CD14-positive monocyte (primary cell): ENCODE data around the gene PSMA4. TPM values are rescaled to one million over a fixed set of nuclear protein-coding genes. Genes with fewer than 3 reads are reported as not detected.

Experiments used
- DNase-seq, 3 donors: peaks; one replicate each; pipeline ENCODE4 v3.0.0-alpha.2; 2011 to 2022
- H2AFZ ChIP-seq: 2 replicates; pipeline ENCODE4 v1.6.0; 2012; ENCODE audit warnings: mild to moderate bottlenecking, low read depth, low read length, inconsistent platforms; ENCODE audit not compliant: insufficient read depth, poor library complexity, severe bottlenecking
- H3K27ac ChIP-seq, 2 donors: 1 replicate in 1 of 2; 2 replicates in 1 of 2; pipeline ENCODE4 v1.5.1; 2012 to 2013; ENCODE audit warnings: low read length in 2 of 2, control low read depth in 1 of 2, inconsistent platforms in 1 of 2, low read depth in 1 of 2, mild to moderate bottlenecking in 1 of 2
- H3K27me3 ChIP-seq, 2 donors: one replicate each; pipeline versions ENCODE4 v1.6.0 to v1.6.1; 2011 to 2013; ENCODE audit warnings: low read length in 2 of 2; ENCODE audit not compliant: control insufficient read depth in 2 of 2, insufficient read depth in 2 of 2
- H3K36me3 ChIP-seq, 2 donors: replicated peaks in 1 of 2; 1 replicate in 1 of 2; 2 replicates in 1 of 2; pipeline versions ENCODE4 v1.5.1 to v1.6.1; 2012 to 2013; ENCODE audit warnings: low read length in 2 of 2, control low read depth in 1 of 2, inconsistent platforms in 1 of 2, mild to moderate bottlenecking in 1 of 2; ENCODE audit not compliant: insufficient read depth in 2 of 2, control insufficient read depth in 1 of 2
- H3K4me1 ChIP-seq, 2 donors: 1 replicate in 1 of 2; 2 replicates in 1 of 2; pipeline versions ENCODE4 v1.5.1 to v1.6.1; 2012 to 2013; ENCODE audit warnings: low read length in 2 of 2, control low read depth in 1 of 2, inconsistent platforms in 1 of 2, mild to moderate bottlenecking in 1 of 2, moderate library complexity in 1 of 2; ENCODE audit not compliant: insufficient read depth in 2 of 2, control insufficient read depth in 1 of 2
- H3K4me2 ChIP-seq: replicated peaks from 2 replicates; pipeline ENCODE3; 2012; ENCODE audit warnings: low read length, moderate library complexity, mild to moderate bottlenecking; ENCODE audit not compliant: poor library complexity, severe bottlenecking; ENCODE audit errors: extremely low read depth
- H3K4me3 ChIP-seq, 3 experiments: fragments of 200-600 bp in 1 of 3; sonication (generic) in 1 of 3; replicated peaks in 1 of 3; 1 replicate in 2 of 3; 2 replicates in 1 of 3; pipeline ENCODE4 v1.5.1; 2011 to 2013; ENCODE audit warnings: low read length in 3 of 3, mild to moderate bottlenecking in 3 of 3, control low read depth in 2 of 3, low read depth in 2 of 3, inconsistent platforms in 1 of 3, moderate library complexity in 1 of 3
- H3K79me2 ChIP-seq: 2 replicates; pipeline ENCODE4 v1.6.0; 2012; ENCODE audit warnings: mild to moderate bottlenecking, control low read depth, inconsistent platforms, low read length, moderate library complexity; ENCODE audit not compliant: insufficient read depth
- H3K9ac ChIP-seq: 2 replicates; pipeline ENCODE4 v1.6.0; 2017; ENCODE audit warnings: low read length, mild to moderate bottlenecking; ENCODE audit not compliant: insufficient read depth, poor library complexity, severe bottlenecking
- H3K9me3 ChIP-seq, 2 donors: replicated peaks in 1 of 2; 1 replicate in 1 of 2; 2 replicates in 1 of 2; pipeline versions ENCODE4 v1.5.1 to v1.6.1; 2012 to 2013; ENCODE audit warnings: low read length in 2 of 2, control low read depth in 1 of 2; ENCODE audit not compliant: control insufficient read depth in 1 of 2, insufficient read depth in 1 of 2
- H4K20me1 ChIP-seq: 2 replicates; pipeline ENCODE4 v1.6.0; 2012; ENCODE audit warnings: mild to moderate bottlenecking, low read length, control low read depth, moderate library complexity; ENCODE audit not compliant: insufficient read depth
- H3K27ac Mint-ChIP-seq, 7 donors: one replicate each; pipeline ENCODE4 v1.8.0; 2020; ENCODE audit warnings: mild to moderate bottlenecking in 7 of 7, mixed read lengths in 7 of 7, moderate library complexity in 6 of 7, inconsistent platforms in 2 of 7
- H3K27me3 Mint-ChIP-seq, 3 donors: one replicate each; pipeline ENCODE4 v1.8.0; 2021 to 2022; ENCODE audit warnings: low read depth in 3 of 3, mild to moderate bottlenecking in 3 of 3, mixed read lengths in 3 of 3, moderate library complexity in 3 of 3, inconsistent platforms in 1 of 3
- H3K36me3 Mint-ChIP-seq, 2 donors: one replicate each; pipeline ENCODE4 v1.8.0; 2020; ENCODE audit warnings: mixed read lengths in 2 of 2, inconsistent platforms in 1 of 2, mild to moderate bottlenecking in 1 of 2
- H3K4me1 Mint-ChIP-seq: one replicate; pipeline ENCODE4 v1.8.0; 2020; ENCODE audit warnings: mild to moderate bottlenecking, mixed read lengths
- H3K4me3 Mint-ChIP-seq, 2 donors: one replicate each; pipeline ENCODE4 v1.8.0; 2020; ENCODE audit warnings: mild to moderate bottlenecking in 2 of 2, mixed read lengths in 2 of 2, moderate library complexity in 1 of 2
- H3K9me3 Mint-ChIP-seq, 7 donors: one replicate each; pipeline ENCODE4 v1.8.0; 2020 to 2022; ENCODE audit warnings: mixed read lengths in 7 of 7, mild to moderate bottlenecking in 6 of 7, moderate library complexity in 6 of 7, inconsistent platforms in 2 of 7
- CTCF ChIP-seq: fragments of 200-600 bp; IDR thresholded peaks from one replicate; pipeline ENCODE4 v1.8.0; 2022; ENCODE audit warnings: antibody characterized with exemption, mild to moderate bottlenecking
- WGBS: methylation state at CpG from one replicate; pipeline ENCODE4 v1.1.5; 2013; ENCODE audit warnings: missing lambda C conversion rate; ENCODE audit not compliant: insufficient coverage; 5-methylcytosine and 5-hydroxymethylcytosine counted together
- intact Hi-C, 2 donors: fragments of 100-400 bp; cut with micrococcal nuclease; formaldehyde crosslinking; loops; one replicate each; pipeline versions ENCODE4 v1.15.0 to v1.15.1; 2023
- polyA minus RNA-seq: library from RNA; depleted of rRNA, polyadenylated mRNA; stranded (reverse); fragments of >200 nt; gene quantifications from 2 replicates; pipeline ENCODE4 v1.2.3, GENCODE V29; 2012
- polyA plus RNA-seq, 3 donors: library from polyadenylated mRNA; depleted of rRNA in 1 of 3; unstranded in 2 of 3; stranded (reverse) in 1 of 3; fragments of 300-500 nt in 2 of 3; fragments of >200 nt in 1 of 3; fragmentation: Illumina TruSeq in 2 of 3; gene quantifications; 1 replicate in 2 of 3; 2 replicates in 1 of 3; pipeline ENCODE4 v1.2.3, GENCODE V29; 2012 to 2021
- total RNA-seq, 12 experiments: library from RNA in 1 of 12; stranded (reverse) in 1 of 12; fragments of 120-200 nt in 1 of 12; gene quantifications; one replicate each; pipeline ENCODE4 v1.2.4 and lab custom pipeline; 2013 to 2026; ENCODE audit warnings: mixed read lengths in 6 of 12, inconsistent platforms in 1 of 12

The PSMA4 gene
- total RNA-seq (2013): 306 TPM
- 100 to 1,000 TPM; 121 to 421 (median 406) TPM for polyA plus RNA-seq
- 53.6 and 103 TPM in 2 replicates for polyA minus RNA-seq
- total RNA-seq (lab: John Stamatoyannopoulos, UW): 51.2 to 93.4 (median 74.6) reads per million in 11 experiments

GRCh38 chr15:78540141-78540870, at the start of gene PSMA4:
Gene PSMA4, plus strand, starts transcription at chr15:78540444. Its CDS starts 1,484 bp downstream, at chr15:78541928.
- no peak for TF ChIP-seq CTCF
- intact Hi-C loops: loop anchor here (5.0 kb wide), 2 partner anchors 103 to 243 kb away; partner anchors contain the start of genes IREB2 (in 2 of the 2) and SKIC8 (in 1 of the 2)
- Histone ChIP-seq H4K20me1 (peaks cover 21% of the 10 kb centered on the region), H3K4me1 (peaks cover 16 to 21% of the 10 kb centered on the region in 2 donors), H3K4me2 (peak within 1 kb of the TSS; percentile 96), H3K79me2 (peaks cover 42% of the 10 kb centered on the region), H3K27ac (peak within 1 kb of the TSS; percentile 94 to 97), H3K36me3 (peaks cover 19 to 33% of the 10 kb centered on the region in 2 donors), H2AFZ (peak within 1 kb of the TSS; percentile 86), H3K9me3 (no peaks in the 10 kb centered on the region), H3K4me3 (peak within 1 kb of the TSS; percentile 67 to 89 (median 77)), H3K9ac (peak within 1 kb of the TSS; percentile 97), H3K27me3 (no peaks in the 10 kb centered on the region)
- peaks cover 0 to 3% (median 0%) of the 10 kb centered on the region in 7 donors for H3K9me3 Mint-ChIP-seq
- H3K27me3 Mint-ChIP-seq: peaks cover 0 to 2% (median 1%) of the 10 kb centered on the region in 3 donors
- peaks cover 20 to 32% of the 10 kb centered on the region in 2 donors for H3K36me3 Mint-ChIP-seq
- H3K27ac Mint-ChIP-seq: peak within 1 kb of the TSS; percentile 98 to 100 (median 99)
- peaks cover 27% of the 10 kb centered on the region for H3K4me1 Mint-ChIP-seq
- peak within 1 kb of the TSS; percentile 94 to 98 for H3K4me3 Mint-ChIP-seq
- DNase-seq: peak; percentile 83 to 89 (median 84)
- 0% methylated on average over 53 of the region's 56 CpGs for WGBS

- WGBS: no CpG with 5 or more reads among the region's 1 CpG
- Histone ChIP-seq H3K9ac (no peak overlapping the region), H3K9me3 (no peaks in the 10 kb centered on the region), H3K79me2 (no peaks in the 10 kb centered on the region), H3K4me2 (no peak overlapping the region), H3K4me1 (no peaks in the 10 kb centered on the region), H3K36me3 (peaks cover 91 to 99% of the 10 kb centered on the region in 2 donors), H4K20me1 (no peaks in the 10 kb centered on the region), H2AFZ (no peak overlapping the region), H3K27ac (no peak overlapping the region), H3K4me3 (no peak overlapping the region), H3K27me3 (no peaks in the 10 kb centered on the region)
- peak overlapping the region in 1 of 7 donors; percentile 78 for H3K27ac Mint-ChIP-seq
- peaks cover 0 to 1% (median 0%) of the 10 kb centered on the region in 3 donors for H3K27me3 Mint-ChIP-seq
- H3K36me3 Mint-ChIP-seq: peaks cover 79 to 96% of the 10 kb centered on the region in 2 donors
- intact Hi-C loops: no loop called here
- DNase-seq: no peak
- no peak for TF ChIP-seq CTCF
- H3K4me3 Mint-ChIP-seq: no peak overlapping the region
- no peaks in the 10 kb centered on the region for H3K4me1 Mint-ChIP-seq
- no peaks in the 10 kb centered on the region for H3K9me3 Mint-ChIP-seq
Measured at GRCh38 chr15:78492872-78493271, 47.4 kb upstream of the PSMA4 start.
